ENCODE results near the gene CDON. TPM values are rescaled to one million over a fixed set of nuclear protein-coding genes. Genes with fewer than 3 reads are reported as not detected.

Gene CDON
- total and polyA plus RNA-seq, 2 of the 13 experiments (the other 11 are each of a cell fraction or from before 2014, with no cell fraction given) = 9.6 to 12.8 TPM

- no peak for TF ChIP-seq TIGD3 (CRISPR knock-in tag; IDR thresholded peaks at IDR 0.05; ENCODE audit: borderline replicate concordance)
- no peak for TF ChIP-seq ZNF20 (CRISPR knock-in tag; IDR thresholded peaks at IDR 0.05)
- TF ChIP-seq HNF4G (IDR thresholded peaks at IDR 0.05; ENCODE audit: borderline replicate concordance, low read depth, low read length) = peak; percentile 29; the same call in 1 of the 2 replicates
- no peak for TF ChIP-seq HNF4G (CRISPR knock-in tag; IDR thresholded peaks at IDR 0.05; ENCODE audit: borderline replicate concordance, low read depth)
- no peak for TF ChIP-seq ZNF781 (CRISPR knock-in tag; IDR thresholded peaks at IDR 0.05; ENCODE audit: borderline replicate concordance, not compliant biosample characterization)
- TF ChIP-seq, protein P1, sequence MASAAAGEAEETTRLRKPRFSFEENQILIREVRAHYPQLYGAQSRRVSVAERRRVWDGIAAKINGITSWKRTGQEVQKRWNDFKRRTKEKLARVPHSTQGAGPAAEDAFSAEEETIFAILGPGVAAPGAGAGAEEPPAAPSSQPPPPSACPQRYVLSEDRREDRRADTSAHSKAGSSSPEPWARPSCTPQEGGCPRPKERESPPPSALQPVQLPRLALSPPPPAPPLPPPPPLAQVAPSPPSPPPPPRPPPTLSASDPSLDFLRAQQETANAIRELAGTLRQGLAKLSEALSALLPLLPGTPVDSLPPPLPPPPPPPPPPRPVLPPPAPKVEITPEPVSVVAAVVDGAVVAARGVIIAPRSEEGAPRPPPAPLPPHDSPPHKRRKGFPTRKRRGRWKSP (CRISPR knock-in tag; IDR thresholded peaks at IDR 0.05) = no peak
- peak; percentile 24; the same call in 1 of the 2 replicates for TF ChIP-seq SAP130 (CRISPR knock-in tag; IDR thresholded peaks at IDR 0.05; ENCODE audit: low read depth)
- TF ChIP-seq GFI1 (CRISPR knock-in tag; IDR thresholded peaks at IDR 0.05; ENCODE audit: borderline replicate concordance) = peak; percentile 58; the same call in 1 of the 2 replicates
- TF ChIP-seq FOXJ3 (CRISPR knock-in tag; IDR thresholded peaks at IDR 0.05; ENCODE audit: borderline replicate concordance) = peak; percentile 27; the same call in 1 of the 2 replicates
- no peak for TF ChIP-seq ZFP36L2 (CRISPR knock-in tag; IDR thresholded peaks at IDR 0.05)
- peak; percentile 22; the same call in 1 of the 2 replicates for TF ChIP-seq RARA (CRISPR knock-in tag; IDR thresholded peaks at IDR 0.05)
- TF ChIP-seq ESRRA (CRISPR knock-in tag; IDR thresholded peaks at IDR 0.05; ENCODE audit: low read depth) = no peak
- peak; percentile 55; the same call in 1 of the 2 replicates for TF ChIP-seq ELF3 (CRISPR knock-in tag; IDR thresholded peaks at IDR 0.05)
- TF ChIP-seq YEATS2 (CRISPR knock-in tag; IDR thresholded peaks at IDR 0.05; ENCODE audit: borderline replicate concordance) = peak; percentile 27; the same call in 1 of the 2 replicates
- no peak for TF ChIP-seq STAT5B (CRISPR knock-in tag; IDR thresholded peaks at IDR 0.05)
- TF ChIP-seq, protein P2, sequence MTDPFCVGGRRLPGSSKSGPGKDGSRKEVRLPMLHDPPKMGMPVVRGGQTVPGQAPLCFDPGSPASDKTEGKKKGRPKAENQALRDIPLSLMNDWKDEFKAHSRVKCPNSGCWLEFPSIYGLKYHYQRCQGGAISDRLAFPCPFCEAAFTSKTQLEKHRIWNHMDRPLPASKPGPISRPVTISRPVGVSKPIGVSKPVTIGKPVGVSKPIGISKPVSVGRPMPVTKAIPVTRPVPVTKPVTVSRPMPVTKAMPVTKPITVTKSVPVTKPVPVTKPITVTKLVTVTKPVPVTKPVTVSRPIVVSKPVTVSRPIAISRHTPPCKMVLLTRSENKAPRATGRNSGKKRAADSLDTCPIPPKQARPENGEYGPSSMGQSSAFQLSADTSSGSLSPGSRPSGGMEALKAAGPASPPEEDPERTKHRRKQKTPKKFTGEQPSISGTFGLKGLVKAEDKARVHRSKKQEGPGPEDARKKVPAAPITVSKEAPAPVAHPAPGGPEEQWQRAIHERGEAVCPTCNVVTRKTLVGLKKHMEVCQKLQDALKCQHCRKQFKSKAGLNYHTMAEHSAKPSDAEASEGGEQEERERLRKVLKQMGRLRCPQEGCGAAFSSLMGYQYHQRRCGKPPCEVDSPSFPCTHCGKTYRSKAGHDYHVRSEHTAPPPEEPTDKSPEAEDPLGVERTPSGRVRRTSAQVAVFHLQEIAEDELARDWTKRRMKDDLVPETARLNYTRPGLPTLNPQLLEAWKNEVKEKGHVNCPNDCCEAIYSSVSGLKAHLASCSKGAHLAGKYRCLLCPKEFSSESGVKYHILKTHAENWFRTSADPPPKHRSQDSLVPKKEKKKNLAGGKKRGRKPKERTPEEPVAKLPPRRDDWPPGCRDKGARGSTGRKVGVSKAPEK (CRISPR knock-in tag; IDR thresholded peaks at IDR 0.05; ENCODE audit: borderline replicate concordance) = no peak
- peak; percentile 52; the same call in 1 of the 2 replicates for TF ChIP-seq ERF (CRISPR knock-in tag; IDR thresholded peaks at IDR 0.05)
- TF ChIP-seq HMG20A (CRISPR knock-in tag; IDR thresholded peaks at IDR 0.05; ENCODE audit: borderline replicate concordance) = peak; percentile 52; the same call in 1 of the 2 replicates
- no peak for TF ChIP-seq ZNF784 (CRISPR knock-in tag; IDR thresholded peaks at IDR 0.05; ENCODE audit: borderline replicate concordance)
- TF ChIP-seq, protein P3, sequence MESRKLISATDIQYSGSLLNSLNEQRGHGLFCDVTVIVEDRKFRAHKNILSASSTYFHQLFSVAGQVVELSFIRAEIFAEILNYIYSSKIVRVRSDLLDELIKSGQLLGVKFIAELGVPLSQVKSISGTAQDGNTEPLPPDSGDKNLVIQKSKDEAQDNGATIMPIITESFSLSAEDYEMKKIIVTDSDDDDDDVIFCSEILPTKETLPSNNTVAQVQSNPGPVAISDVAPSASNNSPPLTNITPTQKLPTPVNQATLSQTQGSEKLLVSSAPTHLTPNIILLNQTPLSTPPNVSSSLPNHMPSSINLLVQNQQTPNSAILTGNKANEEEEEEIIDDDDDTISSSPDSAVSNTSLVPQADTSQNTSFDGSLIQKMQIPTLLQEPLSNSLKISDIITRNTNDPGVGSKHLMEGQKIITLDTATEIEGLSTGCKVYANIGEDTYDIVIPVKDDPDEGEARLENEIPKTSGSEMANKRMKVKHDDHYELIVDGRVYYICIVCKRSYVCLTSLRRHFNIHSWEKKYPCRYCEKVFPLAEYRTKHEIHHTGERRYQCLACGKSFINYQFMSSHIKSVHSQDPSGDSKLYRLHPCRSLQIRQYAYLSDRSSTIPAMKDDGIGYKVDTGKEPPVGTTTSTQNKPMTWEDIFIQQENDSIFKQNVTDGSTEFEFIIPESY (CRISPR knock-in tag; IDR thresholded peaks at IDR 0.05) = peak; percentile 44; the same call in 1 of the 2 replicates
Measured at GRCh38 chr11:125968354-125968753, 94.3 kb downstream of the CDON start (continued).

Data from HepG2 (cell line).